Activated gamma-delta T cell treated with Interleukin-2 at 50 U/mL for 16 hours (primary cell): ENCODE data around the gene ELMO1.

ENCODE experiments used
- DNase-seq: peaks from one replicate; pipeline ENCODE4 v3.0.0-alpha.2; 2020

The ELMO1 gene

GRCh38 chr7:37290731-37291130 lies 157.9 kb downstream of the ELMO1 start:
- DNase-seq: no peak

GRCh38 chr7:37289781-37290180 lies 158.9 kb downstream of the ELMO1 start:
- no peak for DNase-seq

- DNase-seq: no peak
Observed at GRCh38 chr7:37289367-37289766, 159.3 kb downstream of the ELMO1 start.

GRCh38 chr7:37287131-37287855 lies 161.4 kb downstream of the ELMO1 start:
- no peak for DNase-seq

GRCh38 chr7:37286454-37286832 lies 162.2 kb downstream of the ELMO1 start:
- no peak for DNase-seq

GRCh38 chr7:37285706-37286453 lies 162.8 kb downstream of the ELMO1 start:
- peak; percentile 8 for DNase-seq

- peak; percentile 27 for DNase-seq
Observed at GRCh38 chr7:37284805-37285231, 163.8 kb downstream of the ELMO1 start.

GRCh38 chr7:37284285-37284684 lies 164.4 kb downstream of the ELMO1 start:
- DNase-seq: no peak

GRCh38 chr7:37283716-37284115 lies 164.9 kb downstream of the ELMO1 start:
- DNase-seq: no peak

GRCh38 chr7:37282927-37283326 lies 165.7 kb downstream of the ELMO1 start:
- DNase-seq: no peak

- DNase-seq: no peak
Observed at GRCh38 chr7:37282093-37282444, 166.6 kb downstream of the ELMO1 start.

- no peak for DNase-seq
Observed at GRCh38 chr7:37281368-37282092, 167.1 kb downstream of the ELMO1 start.

GRCh38 chr7:37277513-37277912 lies 171.2 kb downstream of the ELMO1 start:
- no peak for DNase-seq

GRCh38 chr7:37275078-37275710 lies 173.5 kb downstream of the ELMO1 start:
- no peak for DNase-seq

- DNase-seq: no peak
Observed at GRCh38 chr7:37273891-37274290, 174.8 kb downstream of the ELMO1 start.

- DNase-seq: no peak
Observed at GRCh38 chr7:37269711-37270508, 178.8 kb downstream of the ELMO1 start.

- DNase-seq: no peak
Observed at GRCh38 chr7:37267251-37267650, 181.4 kb downstream of the ELMO1 start.

- DNase-seq: no peak
Observed at GRCh38 chr7:37265876-37266275, 182.8 kb downstream of the ELMO1 start.

GRCh38 chr7:37265006-37265405 lies 183.7 kb downstream of the ELMO1 start:
- DNase-seq: no peak

- DNase-seq: no peak
Observed at GRCh38 chr7:37262181-37262580, 186.5 kb downstream of the ELMO1 start.

- DNase-seq: no peak
Observed at GRCh38 chr7:37259319-37259821, 189.3 kb downstream of the ELMO1 start.

- DNase-seq: no peak
Observed at GRCh38 chr7:37256631-37257030, 192.0 kb downstream of the ELMO1 start.
